Measurements from ENCODE around the gene CTSC. TPM values are rescaled to one million over a fixed set of nuclear protein-coding genes. Genes with fewer than 3 reads are reported as not detected.

CTSC gene
- total RNA-seq, 1 experiment from 2014 or later, result 80.2 TPM

GRCh38 chr11:88280673-88281316 lies 56.7 kb downstream of the CTSC start:
- TF ChIP-seq CTCF (IDR thresholded peaks at IDR 0.05), result no peak
- no peak for TF ChIP-seq TCF7L2 (IDR thresholded peaks at IDR 0.05; ENCODE audit: low read depth, low read length)
- TF ChIP-seq REST (IDR thresholded peaks at IDR 0.05; ENCODE audit: insufficient read depth in 1 of 2, low read depth in 2 of 2, low read length in 1 of 2), result no peak
- Histone ChIP-seq H3K4me1 (ENCODE audit: control insufficient read depth, insufficient read depth, low read length) (no peaks in the 10 kb centered on the region), H3K27ac (ENCODE audit: low read length) (no peak overlapping the region), H3K4me3 (ENCODE audit: low read depth in 2 of 2, low read length in 2 of 2) (no peak overlapping the region), H3K9me3 (ENCODE audit: control insufficient read depth, insufficient read depth, low read depth, low read length) (no peaks in the 10 kb centered on the region), H3K36me3 (ENCODE audit: control insufficient read depth, insufficient read depth, low read length) (no peaks in the 10 kb centered on the region), H3K27me3 (ENCODE audit: control insufficient read depth, insufficient read depth, low read length) (no peaks in the 10 kb centered on the region)
- intact Hi-C loops (cut with micrococcal nuclease; ENCODE audit: unreplicated experiment), result no loop called here
- CTCF ChIA-PET, result no interaction called here
- DNase-seq (ENCODE audit: low read depth, low spot score) (no peak), ATAC-seq (no peak)
- POLR2A ChIA-PET, result no interaction called here
- BruUV-seq (replicated peaks), result no TSS peak
- in situ Hi-C loops (cut with HindIII; ENCODE audit: low pct_unique_long_range_greater_than_20kb, low sequenced_read_pairs), result no loop called here

- DNase-seq (ENCODE audit: low read depth, low spot score), result no peak
- Histone ChIP-seq H3K27me3 (ENCODE audit: control insufficient read depth, insufficient read depth, low read length) (no peaks in the 10 kb centered on the region), H3K4me1 (ENCODE audit: control insufficient read depth, insufficient read depth, low read length) (no peaks in the 10 kb centered on the region), H3K27ac (ENCODE audit: low read length) (no peak overlapping the region), H3K4me3 (ENCODE audit: low read depth in 2 of 2, low read length in 2 of 2) (no peak overlapping the region), H3K36me3 (ENCODE audit: control insufficient read depth, insufficient read depth, low read length) (no peaks in the 10 kb centered on the region), H3K9me3 (ENCODE audit: control insufficient read depth, insufficient read depth, low read depth, low read length) (no peaks in the 10 kb centered on the region)
- ChIA-PET POLR2A (no interaction called here), CTCF (no interaction called here)
- no TSS peak for BruUV-seq (replicated peaks)
- intact Hi-C loops (cut with micrococcal nuclease; ENCODE audit: unreplicated experiment) (no loop called here), in situ Hi-C loops (cut with HindIII; ENCODE audit: low pct_unique_long_range_greater_than_20kb, low sequenced_read_pairs) (no loop called here)
- no peak for ATAC-seq
- TF ChIP-seq REST (IDR thresholded peaks at IDR 0.05; ENCODE audit: insufficient read depth in 1 of 2, low read depth in 2 of 2, low read length in 1 of 2) (no peak), SIN3A (IDR thresholded peaks at IDR 0.05; ENCODE audit: borderline replicate concordance, insufficient read depth, low read depth, low read length) (no peak), TCF7L2 (IDR thresholded peaks at IDR 0.05; ENCODE audit: low read depth, low read length) (no peak), CTCF (IDR thresholded peaks at IDR 0.05) (no peak), POLR2AphosphoS5 (IDR thresholded peaks at IDR 0.05; ENCODE audit: low read depth, low read length) (no peak)
Observed at GRCh38 chr11:88277349-88277915, 60.1 kb downstream of the CTSC start.
